ENCODE data around the gene SAP30L. TPM values are rescaled to one million over a fixed set of nuclear protein-coding genes. Genes with fewer than 3 reads are reported as not detected.

The SAP30L gene
- 10.9 and 12.1 TPM in 2 replicates for total RNA-seq

DNA sequence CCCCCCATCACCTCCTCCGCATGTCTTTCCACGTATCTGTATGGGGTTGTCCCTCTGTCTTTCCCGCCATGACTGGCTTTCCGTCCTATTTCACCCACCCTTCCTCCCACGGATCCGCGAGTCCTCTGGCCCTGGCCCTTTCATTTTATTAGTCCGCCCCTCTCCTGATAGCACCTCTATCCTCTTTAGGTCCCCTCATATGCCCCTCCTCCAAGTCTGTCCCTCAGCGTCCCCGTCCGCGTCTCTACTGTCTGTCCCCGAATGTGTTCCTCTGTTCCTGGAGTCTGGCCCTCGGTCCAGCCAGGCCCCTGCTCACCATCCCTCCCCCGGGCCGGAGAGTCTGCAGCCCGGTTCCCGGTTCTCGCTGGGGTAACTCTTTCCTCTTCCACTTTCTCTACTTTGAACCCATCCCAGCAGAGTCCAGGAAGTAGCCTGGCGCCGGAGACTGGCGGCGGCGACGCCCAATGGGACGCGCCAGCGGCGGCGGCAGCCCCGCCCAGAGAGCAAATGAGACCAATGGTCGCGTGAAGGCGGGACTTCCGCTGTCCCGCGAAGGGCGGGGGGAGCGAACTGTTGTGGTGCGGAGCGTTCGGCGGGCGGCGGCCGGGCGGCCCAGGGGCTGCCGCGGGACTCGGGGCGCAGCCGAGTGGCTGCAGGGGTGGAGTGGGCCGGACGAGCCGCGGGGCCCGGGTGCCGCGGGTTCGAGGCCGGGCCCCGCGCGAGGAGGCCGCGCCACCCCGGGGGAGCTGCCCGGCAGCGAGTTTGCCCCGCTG, at the start of gene SAP30L:
SAP30L (plus strand) TSS at position 576 of the 773 bp plus-strand sequence. CDS start 608 bp downstream, outside the sequence.

GRCh38 chr5:154478224-154478565, 32.4 kb downstream of the SAP30L start, which contains the start of gene HAND1:
Gene HAND1 (minus strand): TSS chr5:154478227. CDS start chr5:154478008, 219 bp downstream.

Other genes starting within 250 kb of the SAP30L start
- under 0.01 TPM in 1 of 2 replicates, not detected in the other for gene HAND1, start 32.2 kb downstream of the SAP30L start, total RNA-seq